NCI-H69 (cell line): ENCODE data around the gene AP1M1.

Experiments
- DNase-seq: peaks from one replicate; lab custom pipeline; 2025; lab: John Stamatoyannopoulos, UW

The AP1M1 gene

DNA sequence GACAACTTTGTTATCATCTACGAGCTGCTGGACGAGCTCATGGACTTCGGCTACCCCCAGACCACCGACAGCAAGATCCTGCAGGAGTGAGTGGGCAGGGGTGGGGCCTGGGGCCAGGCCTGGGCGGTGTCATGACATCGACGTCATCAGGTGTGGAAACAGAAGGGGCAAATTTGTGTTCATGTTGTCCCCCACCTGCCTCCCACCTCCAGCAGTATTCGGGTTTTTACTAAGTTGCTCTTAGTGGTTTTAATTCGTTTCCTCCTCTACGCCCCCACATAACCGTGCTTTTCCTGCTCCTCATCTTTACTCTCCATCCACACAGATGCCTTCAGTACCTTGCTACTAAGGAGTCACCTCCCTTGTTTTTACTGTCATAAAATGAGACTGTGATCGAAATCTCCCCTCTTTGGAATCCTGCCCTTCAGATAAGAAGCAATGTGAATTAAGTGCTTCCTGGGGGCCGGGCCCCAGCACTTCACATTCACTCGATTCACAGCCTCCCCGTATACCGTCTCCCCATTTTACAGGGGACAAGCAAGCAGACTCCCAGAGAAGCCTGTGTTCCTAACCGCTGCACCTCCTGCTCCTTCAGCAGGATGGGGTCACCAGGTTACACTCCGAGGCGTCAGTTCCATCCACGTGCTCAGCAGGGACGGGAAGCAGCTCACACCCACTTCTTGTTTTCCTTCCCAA is 10.5 kb downstream of the AP1M1 start:
- no peak for DNase-seq

GRCh38 chr19:16208847-16209665 is 11.3 kb downstream of the AP1M1 start:
- DNase-seq = no peak

DNA sequence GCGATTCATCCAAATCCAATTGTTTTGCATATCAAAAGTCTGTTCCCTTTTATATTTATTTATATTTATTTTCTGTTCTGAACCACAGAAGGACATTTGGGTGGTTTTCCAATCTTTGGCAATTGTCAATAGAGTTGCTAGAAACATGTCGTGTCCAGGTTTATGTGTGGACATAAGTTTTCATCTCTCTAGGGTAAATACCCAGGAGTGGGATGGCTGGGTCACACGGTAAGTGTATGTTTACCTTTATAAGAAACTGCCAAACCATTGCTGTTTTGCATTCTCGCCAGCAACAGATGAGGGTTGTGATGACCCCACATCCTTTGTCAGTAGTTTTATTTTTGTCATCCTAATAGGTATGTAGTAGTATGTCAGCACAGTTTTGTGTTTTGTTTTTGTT is 12.5 kb downstream of the AP1M1 start:
- DNase-seq = no peak

DNA sequence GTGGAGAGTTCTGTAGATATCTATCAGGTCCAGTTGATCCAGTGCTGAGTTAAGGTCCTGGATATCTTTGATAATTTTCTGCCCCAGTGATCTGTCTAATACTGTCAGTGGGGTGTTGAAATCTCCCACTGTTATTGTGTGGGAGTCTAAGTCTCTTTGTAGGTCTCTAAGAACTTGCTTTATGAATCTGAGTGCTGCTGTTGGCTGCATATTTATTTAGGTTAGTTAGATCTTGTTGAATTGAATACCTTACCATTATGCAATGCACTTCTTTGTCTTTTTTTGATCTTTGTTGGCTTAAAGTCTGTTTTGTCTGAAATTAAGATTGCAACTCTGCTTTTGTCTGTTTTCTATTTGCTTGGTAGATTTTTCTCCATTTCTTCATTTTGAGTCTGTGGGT is 15.4 kb downstream of the AP1M1 start:
- DNase-seq = no peak

- peak; percentile 70 for DNase-seq
These were observed 19.3 kb downstream of the AP1M1 start for GRCh38 chr19:16216744-16217670.

GRCh38 chr19:16217716-16218451 is 20.2 kb downstream of the AP1M1 start:
- DNase-seq = no peak

DNA sequence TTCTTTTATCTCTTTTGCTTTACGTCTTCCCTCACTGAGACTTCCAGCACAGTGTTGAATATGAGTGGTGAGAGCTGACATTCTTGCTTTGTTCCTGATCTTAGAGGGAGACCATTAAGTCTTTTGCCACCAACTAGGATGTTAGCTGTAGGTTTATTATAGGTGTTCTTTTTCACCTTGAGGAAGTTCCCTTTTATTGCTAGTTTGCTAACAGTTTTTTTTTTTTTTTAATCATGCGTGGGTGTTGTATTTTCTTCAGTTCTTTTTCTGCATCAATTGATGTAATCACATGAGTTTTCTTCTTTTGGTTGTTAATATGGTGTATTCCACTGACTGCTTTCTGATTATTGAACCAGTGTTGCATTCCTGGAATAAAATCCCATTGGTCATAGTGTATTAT is 21.1 kb downstream of the AP1M1 start:
- DNase-seq = no peak

- no peak for DNase-seq
These were observed 25.1 kb downstream of the AP1M1 start for GRCh38 chr19:16222806-16223205.

DNA sequence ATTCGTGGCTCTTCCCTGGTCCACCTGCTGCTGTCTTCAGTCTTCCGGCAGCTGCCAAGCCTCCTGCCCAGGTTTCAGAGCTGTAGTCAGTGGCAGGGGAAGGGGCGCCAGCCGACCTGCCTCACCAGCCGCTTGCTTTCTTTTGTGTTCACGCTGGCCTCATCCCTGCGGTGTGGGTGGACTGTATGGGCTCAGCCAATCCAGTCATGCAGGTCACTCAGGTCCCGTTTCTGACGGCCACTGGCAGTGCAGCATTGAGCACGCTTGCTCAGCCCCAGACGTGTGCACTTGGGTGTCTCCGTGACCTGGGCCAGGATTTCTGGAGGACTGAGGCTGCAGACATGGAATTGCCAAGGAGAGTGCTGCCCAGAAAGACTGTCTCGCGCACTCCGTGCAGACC is 26.0 kb downstream of the AP1M1 start:
- DNase-seq = no peak

DNA sequence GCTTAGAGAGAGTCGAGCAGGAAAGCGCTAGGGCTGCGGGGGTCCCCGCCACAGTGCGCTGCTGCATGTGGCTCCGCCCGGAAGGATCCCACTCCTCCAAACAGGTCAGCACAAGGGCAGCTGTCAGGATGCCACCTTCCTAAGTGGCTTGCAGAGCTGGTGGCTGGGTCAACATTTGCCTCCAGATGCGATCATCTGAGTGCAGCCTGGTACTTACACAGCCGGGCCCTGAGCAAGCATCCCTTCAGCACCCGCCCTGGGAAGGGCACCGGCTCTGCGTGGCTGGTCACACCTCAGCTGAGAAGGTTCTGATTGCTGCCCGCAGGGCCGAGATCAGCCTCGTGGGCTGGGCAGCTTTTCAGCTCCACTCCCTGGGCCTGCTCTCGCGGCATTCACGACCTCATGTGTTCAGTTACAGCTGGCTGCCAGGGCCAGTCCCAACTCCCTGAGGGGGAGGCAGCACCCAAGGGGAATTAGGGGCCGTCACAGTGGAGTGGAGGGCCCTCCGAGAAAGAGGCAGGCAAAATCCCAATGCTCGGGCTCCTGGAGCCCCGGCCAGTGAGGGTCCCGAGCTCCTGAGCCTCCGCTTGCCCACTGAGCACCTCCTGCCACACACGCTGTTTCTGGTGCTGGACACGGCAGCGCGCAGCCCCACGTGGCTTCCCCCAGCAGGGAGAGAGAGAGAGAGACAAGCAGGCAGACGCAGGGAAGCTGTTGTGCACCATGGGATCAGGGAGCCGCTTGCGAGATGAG is 26.8 kb downstream of the AP1M1 start:
- DNase-seq = no peak

GRCh38 chr19:16225279-16226183 is 27.8 kb downstream of the AP1M1 start:
- DNase-seq = no peak

DNA sequence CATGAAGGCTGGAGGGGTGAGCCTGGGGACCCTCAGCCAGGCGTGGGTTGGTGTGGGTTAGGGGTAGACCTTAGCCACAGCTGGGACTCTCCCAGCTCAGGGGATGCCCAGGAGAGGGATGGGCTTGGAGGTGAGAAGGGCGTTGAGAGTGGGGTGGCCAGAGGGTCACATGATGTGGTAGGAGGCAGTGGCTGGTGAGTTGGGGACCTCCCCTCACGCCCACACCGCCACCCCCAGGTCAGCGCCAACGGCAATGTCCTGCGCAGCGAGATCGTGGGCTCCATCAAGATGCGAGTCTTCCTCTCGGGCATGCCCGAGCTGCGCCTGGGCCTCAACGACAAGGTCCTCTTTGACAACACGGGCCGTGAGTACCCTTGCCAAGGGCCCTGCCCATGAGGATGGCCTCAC is 28.5 kb downstream of the AP1M1 start:
- no peak for DNase-seq

- DNase-seq = no peak
These were observed 29.4 kb downstream of the AP1M1 start for GRCh38 chr19:16226878-16227836.

DNA sequence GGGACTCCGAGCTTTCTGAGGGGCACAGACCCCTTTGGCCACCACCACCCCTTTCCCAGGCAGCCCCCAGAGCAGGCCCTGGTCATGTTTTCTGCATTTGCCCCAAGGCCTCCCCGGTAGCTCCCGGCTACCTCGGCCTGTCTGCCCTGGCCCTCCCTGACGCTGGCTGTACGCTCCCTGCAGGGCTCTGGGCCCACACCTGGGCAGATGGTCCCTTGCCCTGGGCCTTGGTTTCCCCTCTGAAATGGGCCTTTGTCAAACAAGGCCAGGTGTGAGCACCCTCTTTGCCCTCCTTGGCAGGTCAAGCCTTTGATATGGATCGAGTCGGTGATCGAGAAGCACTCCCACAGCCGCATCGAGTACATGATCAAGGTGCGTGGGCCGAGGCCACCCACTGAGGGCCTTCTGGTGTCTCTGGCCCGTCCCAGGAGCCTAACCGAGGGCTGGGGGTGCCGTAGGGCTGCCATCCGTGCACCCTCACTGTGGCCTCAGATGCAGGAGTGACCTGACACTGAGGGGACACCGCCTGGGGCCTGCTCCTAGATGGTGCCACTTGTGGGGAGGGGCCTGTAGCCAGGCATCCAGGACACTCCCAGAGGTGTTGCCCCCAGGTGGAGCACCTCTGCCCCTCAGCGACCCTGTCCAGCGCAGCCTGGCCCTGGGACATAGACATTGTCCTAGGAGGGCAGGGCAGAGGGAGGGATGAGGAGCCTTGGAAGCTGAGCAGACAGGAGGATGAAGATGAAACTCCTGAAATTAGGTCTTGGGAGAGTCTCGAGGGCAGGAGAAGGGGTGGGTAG is 30.3 kb downstream of the AP1M1 start:
- no peak for DNase-seq

DNA sequence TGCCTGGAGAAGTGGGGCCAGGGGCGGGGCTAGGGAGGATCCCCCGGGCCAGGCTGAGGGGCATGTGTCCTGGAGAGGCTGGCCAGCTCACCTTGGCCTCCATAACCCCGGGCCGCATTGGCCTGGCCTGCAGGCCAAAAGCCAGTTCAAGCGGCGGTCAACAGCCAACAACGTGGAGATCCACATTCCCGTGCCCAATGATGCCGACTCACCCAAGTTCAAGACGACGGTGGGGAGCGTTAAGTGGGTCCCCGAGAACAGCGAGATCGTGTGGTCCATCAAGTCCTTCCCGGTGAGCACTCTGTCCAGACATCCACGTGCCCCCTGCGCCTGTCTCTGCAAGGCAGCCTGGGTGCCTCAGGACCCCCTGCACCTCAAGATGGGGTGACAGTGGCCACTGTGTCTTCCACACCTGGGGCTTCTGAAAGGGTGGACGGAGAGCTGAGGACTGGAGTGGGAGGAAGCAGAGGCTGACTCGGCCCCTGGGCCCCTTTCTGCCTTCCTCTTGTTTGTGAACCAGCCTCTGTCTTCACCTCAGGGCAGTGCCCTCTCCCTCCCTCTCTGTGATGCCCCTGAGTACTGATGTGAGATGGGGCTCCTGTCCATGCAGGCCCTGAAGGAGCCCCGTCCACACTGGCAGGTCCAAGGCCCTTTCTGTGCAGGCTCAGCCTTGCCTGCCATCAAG is 31.1 kb downstream of the AP1M1 start:
- no peak for DNase-seq

DNA sequence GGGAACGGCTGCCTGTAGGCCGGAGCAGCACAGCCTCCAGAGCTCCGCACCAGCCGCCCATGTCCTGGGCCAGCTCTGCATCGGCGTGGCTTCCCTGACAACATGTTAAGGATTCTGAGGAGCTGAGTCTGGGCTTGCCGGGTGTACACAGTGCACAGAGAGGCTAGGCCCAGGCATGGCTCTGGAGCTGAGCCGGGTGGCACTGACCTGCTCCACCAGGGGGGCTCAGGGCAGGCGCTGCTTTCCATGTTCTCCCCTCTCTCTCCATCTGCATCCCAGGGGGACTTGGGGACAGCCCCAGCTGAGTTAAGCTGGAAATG is 31.6 kb downstream of the AP1M1 start:
- no peak for DNase-seq

DNA sequence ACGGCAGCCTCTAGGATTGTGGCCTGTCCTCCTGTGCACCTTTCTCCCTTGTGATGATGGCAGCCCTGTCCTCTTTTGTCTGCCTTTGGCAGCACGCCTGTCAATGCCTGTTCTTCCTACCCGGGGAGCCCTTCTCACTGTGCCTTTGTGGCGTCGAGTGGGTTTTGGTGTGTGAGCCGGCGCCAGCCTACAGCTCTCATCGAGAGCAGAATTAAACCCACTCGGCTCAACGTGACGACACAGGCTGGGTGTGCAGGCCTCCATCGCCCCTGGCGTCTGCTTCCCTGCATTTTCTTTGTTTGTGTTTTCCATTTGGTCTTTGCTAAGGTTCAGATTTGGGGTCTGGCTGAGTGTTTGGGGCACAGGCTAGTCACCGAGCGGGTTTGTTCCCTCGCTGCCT is 34.4 kb downstream of the AP1M1 start:
- DNase-seq = no peak

DNA sequence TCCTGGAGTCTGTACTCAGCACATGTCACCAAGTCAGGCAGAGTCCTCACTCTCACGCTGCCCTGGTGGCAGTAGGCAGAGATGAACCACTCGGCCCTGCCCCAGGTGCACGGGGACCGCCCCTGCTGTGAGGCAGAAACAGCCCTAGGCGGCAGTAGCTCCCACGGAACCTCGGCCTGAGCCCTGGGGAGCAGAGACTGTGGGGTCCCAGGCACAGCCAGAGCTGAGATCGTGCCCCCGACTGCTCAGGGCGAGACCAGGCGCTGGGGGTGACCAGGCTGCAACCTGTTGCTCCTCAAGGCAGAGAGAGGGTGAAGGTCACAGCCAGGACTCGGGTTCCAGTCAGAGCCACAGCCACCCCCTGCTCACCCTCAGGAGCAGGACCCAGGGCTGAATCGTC is 34.9 kb downstream of the AP1M1 start:
- DNase-seq = no peak
